ENCODE data around the gene EFCAB7. TPM values are rescaled to one million over a fixed set of nuclear protein-coding genes. Genes with fewer than 3 reads are reported as not detected.

Gene EFCAB7
- total RNA-seq, 6 donors from 2014 or later = 2.1 to 20.4 (median 4.7) TPM

GRCh38 chr1:63537940-63538339 lies 14.6 kb downstream of the EFCAB7 start:
- Histone ChIP-seq H3K4me1 (no peaks in the 10 kb centered on the region), H3K27ac (no peak overlapping the region), H3K4me3 (no peak overlapping the region), H3K36me3 (peaks cover 0 to 30% (median 4%) of the 10 kb centered on the region in 4 donors), H3K27me3 (no peaks in the 10 kb centered on the region), H3K9me3 (no peaks in the 10 kb centered on the region)
- ATAC-seq (ENCODE audit: low FRiP score in 2 of 2) = no peak
- TF ChIP-seq CTCF (IDR thresholded peaks at IDR 0.05) (peak in 4 of 6 experiments; percentile 12 to 36 (median 22)), POLR2A (IDR thresholded peaks at IDR 0.05) (no peak), POLR2AphosphoS5 (IDR thresholded peaks at IDR 0.05) (no peak), EP300 (IDR thresholded peaks at IDR 0.05) (no peak)
- 69% methylated on average over 1 of the region's 1 CpG for WGBS, 2 donors
- DNase-seq = no peak

- no peak overlapping the region for H3K4me3 ChIP-seq
- H3K9me3 ChIP-seq = no peaks in the 10 kb centered on the region
- ATAC-seq (ENCODE audit: low FRiP score in 2 of 2) (no peak), DNase-seq (no peak)
- H3K27ac ChIP-seq = no peak overlapping the region
- H3K4me1 ChIP-seq = no peaks in the 10 kb centered on the region
- TF ChIP-seq POLR2A (IDR thresholded peaks at IDR 0.05) = no peak
- TF ChIP-seq CTCF (IDR thresholded peaks at IDR 0.05) = no peak
- no peaks in the 10 kb centered on the region for H3K27me3 ChIP-seq
- H3K36me3 ChIP-seq = peaks cover 0 to 8% (median 2%) of the 10 kb centered on the region in 4 donors
Measured at GRCh38 chr1:63545780-63546179, 22.5 kb downstream of the EFCAB7 start.

GRCh38 chr1:63547621-63548294 lies 24.4 kb downstream of the EFCAB7 start:
- no peak for TF ChIP-seq CTCF (IDR thresholded peaks at IDR 0.05)
- no peak for TF ChIP-seq POLR2AphosphoS5 (IDR thresholded peaks at IDR 0.05)
- no peak for TF ChIP-seq EP300 (IDR thresholded peaks at IDR 0.05)
- no peak for TF ChIP-seq POLR2A (IDR thresholded peaks at IDR 0.05)
- H3K9me3 ChIP-seq = no peaks in the 10 kb centered on the region
- WGBS, 2 donors = 91 to 94% methylated on average over 2 of the region's 2 CpGs
- no peaks in the 10 kb centered on the region for H3K27me3 ChIP-seq
- H3K36me3 ChIP-seq = peaks cover 0 to 8% (median 2%) of the 10 kb centered on the region in 4 donors
- H3K27ac ChIP-seq = no peak overlapping the region
- peak in 1 of 2 donors; percentile 84 for ATAC-seq (ENCODE audit: low FRiP score in 2 of 2)
- no peak overlapping the region for H3K4me3 ChIP-seq
- no peaks in the 10 kb centered on the region for H3K4me1 ChIP-seq
- no peak for DNase-seq

- no peaks in the 10 kb centered on the region for H3K4me1 ChIP-seq
- no peak overlapping the region for H3K27ac ChIP-seq
- no peak for TF ChIP-seq CTCF (IDR thresholded peaks at IDR 0.05)
- no peak for TF ChIP-seq EP300 (IDR thresholded peaks at IDR 0.05)
- TF ChIP-seq POLR2A (IDR thresholded peaks at IDR 0.05) = no peak
- TF ChIP-seq POLR2AphosphoS5 (IDR thresholded peaks at IDR 0.05) = no peak
- ATAC-seq (ENCODE audit: low FRiP score in 2 of 2) = no peak
- H3K27me3 ChIP-seq = no peaks in the 10 kb centered on the region
- no peak for DNase-seq
- peaks cover 0 to 8% (median 3%) of the 10 kb centered on the region in 4 donors for H3K36me3 ChIP-seq
- 86 to 90% methylated on average over 2 of the region's 2 CpGs for WGBS, 2 donors
- H3K9me3 ChIP-seq = no peaks in the 10 kb centered on the region
- H3K4me3 ChIP-seq = no peak overlapping the region
Measured at GRCh38 chr1:63548303-63548702, 25.0 kb downstream of the EFCAB7 start.

- WGBS, 2 donors = 89 to 94% methylated on average over 13 of the region's 13 CpGs
- TF ChIP-seq EP300 (IDR thresholded peaks at IDR 0.05) (no peak), POLR2AphosphoS5 (IDR thresholded peaks at IDR 0.05) (no peak), CTCF (IDR thresholded peaks at IDR 0.05) (no peak), POLR2A (IDR thresholded peaks at IDR 0.05) (no peak)
- H3K4me3 ChIP-seq = no peak overlapping the region
- H3K4me1 ChIP-seq = no peaks in the 10 kb centered on the region
- H3K9me3 ChIP-seq = no peaks in the 10 kb centered on the region
- no peak for DNase-seq
- no peak overlapping the region for H3K27ac ChIP-seq
- H3K36me3 ChIP-seq = peaks cover 0 to 8% (median 3%) of the 10 kb centered on the region in 4 donors
- ATAC-seq (ENCODE audit: low FRiP score in 2 of 2) = no peak
- no peaks in the 10 kb centered on the region for H3K27me3 ChIP-seq
Measured at GRCh38 chr1:63548877-63549276, 25.6 kb downstream of the EFCAB7 start.
